GM23338 (cell line): ENCODE results near the gene PLPP2. TPM values are rescaled to one million over a fixed set of nuclear protein-coding genes. Genes with fewer than 3 reads are reported as not detected.

Source experiments
- ATAC-seq: fragments of 200-7000 bp; cut with Tn5 transposase; 3 replicates; pipeline ENCODE4 v1.9.1; 2020
- DNase-seq: peaks from one replicate; pipeline ENCODE4 v3.0.0-alpha.2; 2015; ENCODE audit warnings: low spot score
- H2AFZ ChIP-seq: fragments of 200-600 bp; sonication (generic); 2 replicates; pipeline ENCODE4 v1.8.0; 2016; ENCODE audit warnings: antibody characterized with exemption, mild to moderate bottlenecking, moderate library complexity
- H3F3A ChIP-seq: fragments of 200-600 bp; sonication (generic); replicated peaks from 2 replicates; pipeline ENCODE4 v1.8.0; 2017; ENCODE audit warnings: antibody characterized with exemption, mixed run types, low read depth
- H3K27ac ChIP-seq: fragments of 200-600 bp; sonication (generic); 2 replicates; pipeline ENCODE4 v1.6.1; 2016; ENCODE audit warnings: low read depth
- H3K27me3 ChIP-seq: fragments of 200-600 bp; sonication (generic); 2 replicates; pipeline ENCODE4 v1.8.0; 2016; ENCODE audit warnings: mild to moderate bottlenecking, mixed run types, moderate library complexity; ENCODE audit not compliant: insufficient read depth
- H3K36me3 ChIP-seq: fragments of 200-600 bp; sonication (generic); 2 replicates; pipeline ENCODE4 v1.8.0; 2016; ENCODE audit warnings: mild to moderate bottlenecking; ENCODE audit not compliant: insufficient read depth
- H3K4me1 ChIP-seq: fragments of 200-600 bp; sonication (generic); 2 replicates; pipeline ENCODE4 v1.8.0; 2016; ENCODE audit warnings: mild to moderate bottlenecking, moderate library complexity; ENCODE audit not compliant: insufficient read depth
- H3K4me2 ChIP-seq: fragments of 200-600 bp; sonication (generic); 2 replicates; pipeline ENCODE4 v1.7.1; 2017; ENCODE audit warnings: mixed run types
- H3K4me3 ChIP-seq: fragments of 200-600 bp; sonication (generic); 2 replicates; pipeline ENCODE4 v1.6.1; 2016; ENCODE audit warnings: mixed run types
- H3K79me2 ChIP-seq: fragments of 200-600 bp; sonication (generic); replicated peaks from 2 replicates; pipeline ENCODE4 v1.8.0; 2017; ENCODE audit warnings: mild to moderate bottlenecking; ENCODE audit not compliant: insufficient read depth
- H3K9me2 ChIP-seq: fragments of 200-600 bp; sonication (generic); 2 replicates; pipeline ENCODE4 v1.8.0; 2017; ENCODE audit not compliant: insufficient read depth
- H4K20me1 ChIP-seq: fragments of 200-600 bp; sonication (generic); replicated peaks from 2 replicates; pipeline ENCODE4 v1.8.0; 2017; ENCODE audit warnings: mild to moderate bottlenecking; ENCODE audit not compliant: insufficient read depth
- H3K27ac Mint-ChIP-seq: 2 replicates; pipeline ENCODE4 v1.8.0; 2020; ENCODE audit warnings: inconsistent platforms, mild to moderate bottlenecking, moderate library complexity, mixed read lengths
- H3K27me3 Mint-ChIP-seq: 3 replicates; pipeline ENCODE4 v1.8.0; 2022; ENCODE audit warnings: low read depth, mild to moderate bottlenecking, moderate library complexity, mixed read lengths, inconsistent platforms; ENCODE audit not compliant: insufficient read depth, poor library complexity
- H3K36me3 Mint-ChIP-seq: 3 replicates; pipeline ENCODE4 v1.8.0; 2021; ENCODE audit warnings: low read depth, mild to moderate bottlenecking, inconsistent platforms, moderate library complexity, mixed read lengths
- H3K4me1 Mint-ChIP-seq: 3 replicates; pipeline ENCODE4 v1.8.0; 2020; ENCODE audit warnings: mild to moderate bottlenecking, inconsistent platforms, mixed read lengths
- H3K4me3 Mint-ChIP-seq: 3 replicates; pipeline ENCODE4 v1.8.0; 2021; ENCODE audit warnings: moderate library complexity, mild to moderate bottlenecking, inconsistent platforms, mixed read lengths
- H3K9me3 Mint-ChIP-seq: 3 replicates; pipeline ENCODE4 v1.8.0; 2020; ENCODE audit warnings: moderate library complexity, mild to moderate bottlenecking, inconsistent platforms, mixed read lengths
- CREB1 ChIP-seq: fragments of 250-450 bp; sonication (Bioruptor Pico); IDR thresholded peaks from 2 replicates; pipeline ENCODE4 v1.5.0; 2020; ENCODE audit warnings: low read depth, mild to moderate bottlenecking, moderate library complexity
- CTCF ChIP-seq, 2 experiments: fragments of 200-600 bp in 1 of 2; sonication (generic) in 1 of 2; conservative IDR thresholded peaks; 2 replicates each; pipeline versions ENCODE4 v1.5.1 to v1.6.1; 2016 to 2017; ENCODE audit warnings: antibody characterized with exemption in 2 of 2, low read depth in 2 of 2, mild to moderate bottlenecking in 2 of 2, moderate library complexity in 1 of 2
- EZH2phosphoT487 ChIP-seq: fragments of 200-600 bp; sonication (generic); IDR thresholded peaks from one replicate; pipeline ENCODE4 v1.8.1; 2018; ENCODE audit warnings: antibody characterized with exemption; ENCODE audit not compliant: unreplicated experiment
- JUNB ChIP-seq: IDR thresholded peaks from one replicate; pipeline ENCODE4 v1.6.1; 2016; ENCODE audit warnings: antibody characterized with exemption; ENCODE audit not compliant: unreplicated experiment
- NANOG ChIP-seq: IDR thresholded peaks from 2 replicates; pipeline ENCODE4 v1.6.1; 2016; ENCODE audit warnings: antibody characterized with exemption, borderline replicate concordance
- POLR2AphosphoS5 ChIP-seq: IDR thresholded peaks from 2 replicates; pipeline ENCODE4 v1.6.1; 2016; ENCODE audit warnings: antibody characterized with exemption, low read depth
- REST ChIP-seq: IDR thresholded peaks from one replicate; pipeline ENCODE4 v1.6.1; 2018; ENCODE audit warnings: antibody characterized with exemption; ENCODE audit not compliant: unreplicated experiment
- STAT1 ChIP-seq: IDR thresholded peaks from one replicate; pipeline ENCODE4 v1.6.1; 2016; ENCODE audit warnings: antibody characterized with exemption; ENCODE audit not compliant: unreplicated experiment
- ZNF114 ChIP-seq: fragments of 250-450 bp; sonication (Bioruptor Pico); IDR thresholded peaks from 2 replicates; pipeline ENCODE4 v1.5.0; 2020; ENCODE audit warnings: mild to moderate bottlenecking, moderate library complexity
- ZNF331 ChIP-seq: fragments of 250-450 bp; sonication (Bioruptor Pico); IDR thresholded peaks from 2 replicates; pipeline ENCODE4 v1.5.0; 2020; ENCODE audit warnings: low read depth, mild to moderate bottlenecking, moderate library complexity
- ZNF462 ChIP-seq: fragments of 250-450 bp; sonication (Bioruptor Pico); IDR thresholded peaks from 2 replicates; pipeline ENCODE4 v1.5.0; 2020; ENCODE audit warnings: mild to moderate bottlenecking, moderate library complexity
- polyA plus RNA-seq: library from polyadenylated mRNA; unstranded; fragments of >200 nt; fragmentation: Nextera tagmentation; extraction: Ambion mirVana; gene quantifications from 2 replicates; pipeline ENCODE4 v1.2.1, GENCODE V29; 2016
- total RNA-seq: library from RNA; depleted of rRNA; stranded (reverse); fragments of >200 nt; shearing (Covaris generic); gene quantifications from 2 replicates; pipeline ENCODE4 v1.2.3, GENCODE V29; 2014

The PLPP2 gene
- total and polyA plus RNA-seq, 2 experiments from 2014 or later = 58.3 to 82.6 TPM

GRCh38 chr19:335072-335471 lies 43.9 kb upstream of the PLPP2 start:
- Mint-ChIP-seq H3K9me3 (peaks cover 3% of the 10 kb centered on the region; the same call in 2 of the 3 replicates), H3K4me3 (no peak overlapping the region), H3K36me3 (peaks cover 59% of the 10 kb centered on the region), H3K4me1 (peaks cover 6% of the 10 kb centered on the region; the same call in 1 of the 3 replicates), H3K27ac (no peak overlapping the region), H3K27me3 (peaks cover 3% of the 10 kb centered on the region)
- H3K9me2 ChIP-seq = no peaks in the 10 kb centered on the region
- H4K20me1 ChIP-seq = peaks cover 25% of the 10 kb centered on the region
- no peak overlapping the region for H3K27ac ChIP-seq
- H3K4me3 ChIP-seq = no peak overlapping the region
- DNase-seq (no peak), ATAC-seq (no peak)
- peaks cover 6% of the 10 kb centered on the region; the same call in 1 of the 2 replicates for H3K36me3 ChIP-seq
- H2AFZ ChIP-seq = no peak overlapping the region
- TF ChIP-seq ZNF114 = no peak
- no peak for TF ChIP-seq EZH2phosphoT487
- TF ChIP-seq JUNB = no peak
- TF ChIP-seq NANOG = no peak
- no peak for TF ChIP-seq ZNF331 (CRISPR knock-in tag)
- no peak for TF ChIP-seq CTCF (conservative IDR thresholded peaks at IDR 0.05; ENCODE audit: low read depth in 2 of 2)
- TF ChIP-seq ZNF462 (CRISPR knock-in tag) = no peak
- TF ChIP-seq REST = no peak
- TF ChIP-seq STAT1 = no peak
- TF ChIP-seq POLR2AphosphoS5 = no peak
- TF ChIP-seq CREB1 (CRISPR knock-in tag) = no peak
- no peaks in the 10 kb centered on the region for H3F3A ChIP-seq
- no peaks in the 10 kb centered on the region for H3K4me1 ChIP-seq
- H3K27me3 ChIP-seq = no peaks in the 10 kb centered on the region
- no peak overlapping the region for H3K4me2 ChIP-seq
- H3K79me2 ChIP-seq = peaks cover 84% of the 10 kb centered on the region
